NK-92 (cell line): ENCODE data around the gene CPVL.

ENCODE experiments used
- DNase-seq: peaks from one replicate; lab custom pipeline; 2025; ENCODE audit not compliant: unreplicated experiment; lab: John Stamatoyannopoulos, UW

The CPVL gene

GRCh38 chr7:29013082-29013695 is 133.1 kb downstream of the CPVL start:
- no peak for DNase-seq

- DNase-seq: no peak
These were observed 136.4 kb downstream of the CPVL start for GRCh38 chr7:29009947-29010346.

GRCh38 chr7:29008590-29008989 is 137.7 kb downstream of the CPVL start:
- no peak for DNase-seq

- DNase-seq: no peak
These were observed 139.2 kb downstream of the CPVL start for GRCh38 chr7:29007127-29007526.

- DNase-seq: no peak
These were observed 140.5 kb downstream of the CPVL start for GRCh38 chr7:29005829-29006228.

GRCh38 chr7:29005406-29005805 is 140.9 kb downstream of the CPVL start:
- no peak for DNase-seq

- no peak for DNase-seq
These were observed 142.6 kb downstream of the CPVL start for GRCh38 chr7:29003703-29004102.

GRCh38 chr7:29000717-29001076 is 145.6 kb downstream of the CPVL start:
- DNase-seq: no peak

- no peak for DNase-seq
These were observed 146.2 kb downstream of the CPVL start for GRCh38 chr7:28999895-29000716.

GRCh38 chr7:28999427-28999826 is 146.9 kb downstream of the CPVL start:
- DNase-seq: no peak

- no peak for DNase-seq
These were observed 148.2 kb downstream of the CPVL start for GRCh38 chr7:28998105-28998504.

GRCh38 chr7:28996836-28997235 is 149.5 kb downstream of the CPVL start:
- no peak for DNase-seq

- DNase-seq: no peak
These were observed 153.0 kb downstream of the CPVL start for GRCh38 chr7:28993371-28993770.

GRCh38 chr7:28992798-28993197 is 153.5 kb downstream of the CPVL start:
- no peak for DNase-seq

GRCh38 chr7:28990200-28990960 is 156.0 kb downstream of the CPVL start:
- DNase-seq: no peak

- DNase-seq: no peak
These were observed 156.9 kb downstream of the CPVL start for GRCh38 chr7:28989211-28989980.

GRCh38 chr7:28988810-28989209 is 157.5 kb downstream of the CPVL start:
- no peak for DNase-seq

GRCh38 chr7:28988091-28988490 is 158.2 kb downstream of the CPVL start:
- DNase-seq: no peak

- no peak for DNase-seq
These were observed 159.6 kb downstream of the CPVL start for GRCh38 chr7:28986765-28987110.

- DNase-seq: no peak
These were observed 160.1 kb downstream of the CPVL start for GRCh38 chr7:28986028-28986764.

- no peak for DNase-seq
These were observed 161.7 kb downstream of the CPVL start for GRCh38 chr7:28984631-28985030.
